Neural progenitor cell (in vitro differentiated cells): ENCODE results near the gene ANXA7.

ENCODE experiments used
- EZH2 ChIP-seq: fragments of 200-600 bp; sonication (generic); IDR thresholded peaks from 2 replicates; pipeline ENCODE4 v1.6.1; 2017; ENCODE audit warnings: antibody characterized with exemption, mild to moderate bottlenecking, moderate library complexity
- EZH2phosphoT487 ChIP-seq: fragments of 200-600 bp; sonication (generic); IDR thresholded peaks from 2 replicates; pipeline ENCODE4 v1.6.1; 2017; ENCODE audit warnings: antibody characterized with exemption
- TF ChIP-seq, protein P1 (sequence below): fragments of 200-600 bp; sonication (generic); IDR thresholded peaks from 2 replicates; pipeline ENCODE4 v1.5.1; 2017; ENCODE audit warnings: antibody characterized with exemption, mild to moderate bottlenecking

- TF ChIP-seq, protein P1, sequence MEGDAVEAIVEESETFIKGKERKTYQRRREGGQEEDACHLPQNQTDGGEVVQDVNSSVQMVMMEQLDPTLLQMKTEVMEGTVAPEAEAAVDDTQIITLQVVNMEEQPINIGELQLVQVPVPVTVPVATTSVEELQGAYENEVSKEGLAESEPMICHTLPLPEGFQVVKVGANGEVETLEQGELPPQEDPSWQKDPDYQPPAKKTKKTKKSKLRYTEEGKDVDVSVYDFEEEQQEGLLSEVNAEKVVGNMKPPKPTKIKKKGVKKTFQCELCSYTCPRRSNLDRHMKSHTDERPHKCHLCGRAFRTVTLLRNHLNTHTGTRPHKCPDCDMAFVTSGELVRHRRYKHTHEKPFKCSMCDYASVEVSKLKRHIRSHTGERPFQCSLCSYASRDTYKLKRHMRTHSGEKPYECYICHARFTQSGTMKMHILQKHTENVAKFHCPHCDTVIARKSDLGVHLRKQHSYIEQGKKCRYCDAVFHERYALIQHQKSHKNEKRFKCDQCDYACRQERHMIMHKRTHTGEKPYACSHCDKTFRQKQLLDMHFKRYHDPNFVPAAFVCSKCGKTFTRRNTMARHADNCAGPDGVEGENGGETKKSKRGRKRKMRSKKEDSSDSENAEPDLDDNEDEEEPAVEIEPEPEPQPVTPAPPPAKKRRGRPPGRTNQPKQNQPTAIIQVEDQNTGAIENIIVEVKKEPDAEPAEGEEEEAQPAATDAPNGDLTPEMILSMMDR: no peak
- TF ChIP-seq EZH2 (no peak), EZH2phosphoT487 (no peak)
Measured at GRCh38 chr10:73426318-73426717, 12.5 kb upstream of the ANXA7 start.
